Measurements from ENCODE around the gene NFIA. TPM values are rescaled to one million over a fixed set of nuclear protein-coding genes. Genes with fewer than 3 reads are reported as not detected.
"Not testable (repeated sequence)": the region's sequence is repeated elsewhere in the genome, so short reads cannot be mapped to it uniquely, and the experiment has no call there.

NFIA gene
- total RNA-seq, 2 experiments from 2014 or later = 0.80 to 5.4 TPM

DNA sequence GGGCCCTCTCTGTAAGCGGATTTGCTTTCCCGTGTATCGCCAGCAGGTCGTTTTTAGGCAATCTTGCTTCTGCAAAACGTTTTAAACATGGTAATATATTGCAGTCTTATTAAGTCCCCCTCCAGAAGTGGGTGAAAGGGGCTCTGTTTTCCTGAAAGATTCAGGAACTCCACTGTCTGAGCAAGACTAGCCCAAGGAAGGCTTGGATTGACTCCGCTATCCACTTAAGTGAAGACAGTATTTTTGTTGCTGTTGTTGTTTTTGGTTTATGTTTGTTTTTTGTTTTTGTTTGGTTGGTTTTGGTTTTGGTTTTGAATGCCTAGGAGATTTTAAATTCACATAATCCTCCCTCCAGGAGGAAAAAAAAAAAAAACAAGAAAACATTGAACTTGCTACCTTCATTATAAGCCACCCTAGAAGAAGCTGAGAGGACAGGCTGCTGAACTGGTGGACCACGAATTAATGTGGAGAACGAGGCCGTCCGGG is 29.1 kb upstream of the NFIA start:
- DNase-seq (no peak), ATAC-seq (no peak)
- peaks cover 59% of the 10 kb centered on the region for H3K27me3 Mint-ChIP-seq
- H3K9me3 Mint-ChIP-seq (ENCODE audit: low read depth) = no peaks in the 10 kb centered on the region
- H3K4me3 Mint-ChIP-seq = peak overlapping the region; percentile 87
- peak overlapping the region; percentile 69 for H3K27ac Mint-ChIP-seq
- peaks cover 43% of the 10 kb centered on the region for H3K4me1 Mint-ChIP-seq
- CTCF ChIA-PET = interaction anchor here (1.3 to 5.2 kb wide), 3 partner anchors 10 to 588 kb away, joined by 3 to 29 read pairs (median 5); no protein-coding TSS in a partner anchor
- H3K36me3 Mint-ChIP-seq = no peaks in the 10 kb centered on the region

- H3K27ac Mint-ChIP-seq = peak overlapping the region; percentile 69
- peaks cover 43% of the 10 kb centered on the region for H3K4me1 Mint-ChIP-seq
- H3K27me3 Mint-ChIP-seq = peaks cover 66% of the 10 kb centered on the region
- no peaks in the 10 kb centered on the region for H3K9me3 Mint-ChIP-seq (ENCODE audit: low read depth)
- ATAC-seq (peak; percentile 26), DNase-seq (peak; percentile 46)
- CTCF ChIA-PET = interaction anchor here (1.3 to 5.2 kb wide), 3 partner anchors 11 to 587 kb away, joined by 3 to 29 read pairs (median 5); no protein-coding TSS in a partner anchor
- H3K4me3 Mint-ChIP-seq = peak overlapping the region; percentile 87
- H3K36me3 Mint-ChIP-seq = no peaks in the 10 kb centered on the region
Measured at GRCh38 chr1:61053712-61054600, 28.4 kb upstream of the NFIA start.

DNA sequence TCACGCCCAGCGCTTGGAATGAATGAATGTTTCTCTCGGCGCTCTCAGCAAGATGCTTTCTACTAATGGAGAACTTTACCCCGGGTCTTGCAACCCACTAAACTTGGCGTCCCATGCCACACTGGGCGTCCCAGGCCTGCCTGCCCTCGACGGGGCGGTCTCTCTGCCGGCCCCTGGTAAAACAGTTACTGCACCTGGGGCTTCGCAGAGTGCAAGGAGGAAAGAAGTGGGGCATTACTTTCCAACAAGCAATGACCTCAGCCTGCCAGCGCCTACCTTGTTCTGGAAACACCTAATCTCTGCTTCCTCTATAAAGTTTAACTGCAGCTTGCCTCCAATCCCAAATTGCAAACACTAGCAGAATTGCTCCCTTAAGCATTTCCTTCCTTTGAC is 27.8 kb upstream of the NFIA start:
- no peak overlapping the region for H3K4me3 Mint-ChIP-seq
- DNase-seq (no peak), ATAC-seq (no peak)
- H3K27ac Mint-ChIP-seq = no peak overlapping the region
- peaks cover 40% of the 10 kb centered on the region for H3K4me1 Mint-ChIP-seq
- H3K9me3 Mint-ChIP-seq (ENCODE audit: low read depth) = no peaks in the 10 kb centered on the region
- CTCF ChIA-PET = interaction anchor here (1.5 to 5.2 kb wide), 3 partner anchors 12 to 24 kb away, joined by 5 to 29 read pairs (median 7); no protein-coding TSS in a partner anchor
- no peaks in the 10 kb centered on the region for H3K36me3 Mint-ChIP-seq
- H3K27me3 Mint-ChIP-seq = peaks cover 66% of the 10 kb centered on the region

DNA sequence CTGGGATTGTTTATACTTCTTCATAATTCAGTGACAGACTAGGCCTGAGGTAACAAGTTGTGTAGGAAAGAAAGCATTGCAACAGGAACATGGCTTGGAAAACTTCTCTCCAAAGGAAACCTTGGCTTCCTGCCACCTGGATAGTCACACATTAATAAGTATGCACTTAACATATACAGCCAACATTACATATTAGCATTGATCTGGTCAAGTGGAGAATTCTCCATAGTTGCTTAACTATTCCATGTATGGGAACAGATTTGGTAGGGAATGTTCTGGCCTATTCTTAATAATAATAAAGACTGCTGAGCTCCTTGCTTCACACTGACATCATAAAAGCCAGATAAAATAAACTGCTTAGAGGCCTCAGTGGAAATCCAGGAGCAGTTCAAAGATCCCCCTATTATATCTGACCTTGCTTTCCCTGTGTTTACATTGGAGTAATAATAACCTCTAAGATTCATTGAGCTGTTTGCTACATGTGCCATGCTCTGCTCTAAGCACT is 27.2 kb upstream of the NFIA start:
- Mint-ChIP-seq H3K36me3 (no peaks in the 10 kb centered on the region), H3K27ac (no peak overlapping the region), H3K27me3 (peaks cover 66% of the 10 kb centered on the region), H3K4me1 (peaks cover 38% of the 10 kb centered on the region), H3K4me3 (no peak overlapping the region), H3K9me3 (ENCODE audit: low read depth) (no peaks in the 10 kb centered on the region)
- no peak for ATAC-seq
- CTCF ChIA-PET = interaction anchor here (0.7 to 1.8 kb wide), 5 partner anchors 12 to 534 kb away, joined by 3 to 7 read pairs (median 5); no protein-coding TSS in a partner anchor
- DNase-seq = no peak

DNA sequence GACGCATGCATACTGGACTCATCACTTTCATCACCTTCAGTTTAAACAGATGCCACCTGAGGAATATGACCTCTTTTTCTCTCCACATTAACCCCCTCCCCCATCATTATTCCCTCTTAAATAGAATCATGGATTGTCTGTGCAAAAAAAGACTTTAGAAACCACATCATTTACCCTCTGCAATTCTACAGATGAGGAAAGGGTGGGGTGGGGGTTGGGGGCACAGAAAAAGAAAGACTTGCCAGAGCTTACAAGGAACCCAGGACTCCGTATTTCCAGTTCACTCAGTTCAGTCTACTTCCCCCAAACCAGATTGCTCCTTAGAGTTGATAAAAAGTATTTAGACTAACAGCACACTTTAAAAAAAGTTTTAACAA is 26.2 kb upstream of the NFIA start:
- Mint-ChIP-seq H3K4me1 (peaks cover 37% of the 10 kb centered on the region), H3K9me3 (ENCODE audit: low read depth) (no peaks in the 10 kb centered on the region), H3K4me3 (peak overlapping the region; percentile 86), H3K36me3 (no peaks in the 10 kb centered on the region), H3K27ac (no peak overlapping the region), H3K27me3 (peaks cover 64% of the 10 kb centered on the region)
- ATAC-seq (no peak), DNase-seq (no peak)
- CTCF ChIA-PET = interaction anchor here (0.7 to 1.8 kb wide), 4 partner anchors 13 to 533 kb away, joined by 3 to 7 read pairs (median 5); no protein-coding TSS in a partner anchor

DNA sequence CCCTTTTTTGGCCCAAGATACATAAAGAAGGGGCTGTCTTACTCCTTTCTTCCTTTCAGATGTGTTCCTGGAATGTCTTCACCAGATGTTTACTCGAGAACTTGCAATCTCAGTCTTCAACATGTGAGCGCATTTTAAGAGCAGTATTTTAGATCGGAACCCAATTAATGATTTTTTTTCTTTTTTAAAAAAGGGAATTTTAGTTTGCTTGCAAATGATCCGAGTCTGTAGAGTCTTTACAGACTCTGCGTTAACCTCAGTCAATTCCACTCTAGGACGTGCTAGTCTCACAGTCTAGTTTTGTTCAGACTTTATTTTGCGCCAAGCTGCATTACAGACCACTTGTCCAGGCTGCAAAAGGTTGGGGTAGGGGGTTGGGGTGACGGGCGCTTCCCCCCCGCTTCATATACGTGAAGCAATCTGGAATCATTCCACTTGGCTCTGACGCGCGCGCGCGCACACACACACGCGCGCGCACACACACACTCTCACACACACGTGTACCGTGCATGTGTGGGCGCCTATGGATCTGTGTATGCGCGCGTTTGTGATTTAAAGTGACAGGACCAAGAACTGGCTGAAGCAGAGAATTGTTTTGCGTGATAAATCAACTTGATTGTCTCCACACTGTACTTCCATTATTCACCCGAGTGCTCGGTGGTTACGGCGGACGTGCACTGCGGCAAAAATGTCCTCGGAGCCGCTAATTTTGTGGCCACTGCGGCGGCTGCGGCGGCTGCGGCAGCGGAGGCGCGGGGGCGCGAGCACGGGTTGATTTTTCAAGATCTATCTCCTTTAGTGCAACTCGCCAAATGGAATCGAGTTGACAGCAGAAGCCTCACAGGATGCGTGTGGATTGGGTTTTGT is 25.6 kb upstream of the NFIA start:
- peak; percentile 57 for DNase-seq
- ATAC-seq = peak; percentile 68
- Mint-ChIP-seq H3K9me3 (ENCODE audit: low read depth) (no peaks in the 10 kb centered on the region), H3K27ac (peak overlapping the region; percentile 74), H3K27me3 (peaks cover 58% of the 10 kb centered on the region), H3K36me3 (no peaks in the 10 kb centered on the region), H3K4me1 (peaks cover 32% of the 10 kb centered on the region), H3K4me3 (peak overlapping the region; percentile 86)
- CTCF ChIA-PET = interaction anchor here (0.7 to 1.8 kb wide), 2 partner anchors 21 kb away, joined by 4 to 7 read pairs; no protein-coding TSS in a partner anchor

- Mint-ChIP-seq H3K27ac (no peak overlapping the region), H3K27me3 (peaks cover 40% of the 10 kb centered on the region), H3K36me3 (no peaks in the 10 kb centered on the region), H3K4me3 (no peak overlapping the region), H3K4me1 (peaks cover 13% of the 10 kb centered on the region), H3K9me3 (ENCODE audit: low read depth) (no peaks in the 10 kb centered on the region)
- CTCF ChIA-PET = interaction anchor here (1.0 to 2.2 kb wide), 5 partner anchors 9 to 529 kb away, joined by 3 to 8 read pairs (median 6); partner anchors contain the start of gene NFIA
- DNase-seq (no peak), ATAC-seq (no peak)
Measured at GRCh38 chr1:61058483-61059245, 23.7 kb upstream of the NFIA start.

GRCh38 chr1:61061601-61062000 is 20.8 kb upstream of the NFIA start:
- CTCF ChIA-PET; H3K36me3 Mint-ChIP-seq; ATAC-seq; H3K27ac Mint-ChIP-seq; H3K9me3 Mint-ChIP-seq (ENCODE audit: low read depth); H3K4me3 Mint-ChIP-seq; DNase-seq; H3K4me1 Mint-ChIP-seq: not testable (repeated sequence)
- peaks cover 13% of the 10 kb centered on the region for H3K27me3 Mint-ChIP-seq

GRCh38 chr1:61064673-61065072 is 17.7 kb upstream of the NFIA start:
- Mint-ChIP-seq H3K9me3 (ENCODE audit: low read depth) (no peaks in the 10 kb centered on the region), H3K4me3 (no peak overlapping the region), H3K4me1 (peaks cover 2% of the 10 kb centered on the region), H3K27ac (no peak overlapping the region), H3K36me3 (no peaks in the 10 kb centered on the region), H3K27me3 (no peaks in the 10 kb centered on the region)
- CTCF ChIA-PET = interaction anchor here (3.2 kb wide), 1 partner anchor 14 kb away, joined by 11 read pairs; no protein-coding TSS in a partner anchor
- ATAC-seq = no peak
- no peak for DNase-seq

DNA sequence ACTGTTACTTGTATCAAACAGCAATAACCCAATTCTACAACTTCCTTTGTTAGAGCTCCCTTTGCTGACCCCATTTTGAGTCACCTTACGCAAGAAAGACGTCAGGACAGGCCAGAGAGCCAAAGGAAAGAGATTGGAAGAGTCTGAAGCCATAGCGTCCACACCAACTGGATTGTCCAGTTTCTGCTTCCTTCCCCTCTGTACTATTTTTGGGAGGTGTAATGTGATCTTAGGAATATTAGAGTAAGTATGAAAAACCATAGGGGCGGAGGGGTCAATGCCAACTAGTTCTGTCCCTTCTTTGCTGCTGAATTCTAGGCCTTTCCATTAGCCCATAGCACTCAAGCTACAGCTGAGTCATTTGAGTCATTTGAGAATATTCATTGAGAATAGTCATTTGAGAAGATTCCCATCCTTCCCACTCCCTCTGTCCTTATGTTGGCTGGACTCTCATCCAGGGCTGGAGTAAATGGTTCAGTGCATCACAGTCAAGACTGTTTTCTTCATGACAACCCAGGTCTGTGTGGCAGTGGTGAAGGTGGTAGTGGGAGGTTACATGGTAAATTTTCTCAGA is 14.8 kb upstream of the NFIA start:
- CTCF ChIA-PET = no interaction called here
- Mint-ChIP-seq H3K36me3 (no peaks in the 10 kb centered on the region), H3K4me1 (peaks cover 2% of the 10 kb centered on the region), H3K4me3 (no peak overlapping the region), H3K27ac (no peak overlapping the region), H3K27me3 (peaks cover 2% of the 10 kb centered on the region), H3K9me3 (ENCODE audit: low read depth) (no peaks in the 10 kb centered on the region)
- ATAC-seq = no peak
- DNase-seq = no peak

- no peak for ATAC-seq
- Mint-ChIP-seq H3K4me1 (peaks cover 2% of the 10 kb centered on the region), H3K9me3 (ENCODE audit: low read depth) (no peaks in the 10 kb centered on the region), H3K27ac (no peak overlapping the region), H3K27me3 (peaks cover 2% of the 10 kb centered on the region), H3K36me3 (no peaks in the 10 kb centered on the region), H3K4me3 (no peak overlapping the region)
- DNase-seq = no peak
- CTCF ChIA-PET = interaction anchor here (2.6 to 2.7 kb wide), 2 partner anchors 11 to 20 kb away, joined by 8 read pairs; no protein-coding TSS in a partner anchor
Measured at GRCh38 chr1:61070054-61070453, 12.3 kb upstream of the NFIA start.

Measured in activated CD8-positive, alpha-beta memory T cell treated with anti-CD3 and anti-CD28 coated beads, Interleukin-2, amount 10 ng/mL, durations not matched to agents 7 days and 5 days (primary cell).